Gastrocnemius medialis (tissue), 4 donors: ENCODE results near the gene GRIFIN. TPM values are rescaled to one million over a fixed set of nuclear protein-coding genes. Genes with fewer than 3 reads are reported as not detected.

ENCODE experiments used
- ATAC-seq, 2 donors: fragments of 150-250 bp; one replicate each; pipeline ENCODE4 v1.9.1; 2016
- DNase-seq, 2 donors: peaks; one replicate each; pipeline ENCODE4 v3.0.0-alpha.2; 2019
- H3K27ac ChIP-seq, 4 donors: fragments of 200-600 bp; sonication (generic); 1 replicate in 1 of 4; 2 replicates in 3 of 4; pipeline ENCODE4 v1.5.1; 2016 to 2018; ENCODE audit warnings: mild to moderate bottlenecking in 2 of 4, moderate library complexity in 1 of 4
- H3K27me3 ChIP-seq, 3 donors: fragments of 200-600 bp; sonication (generic) in 2 of 3; 1 replicate in 1 of 3; 2 replicates in 2 of 3; pipeline versions ENCODE4 v1.5.1 to v1.6.0; 2016 to 2019; ENCODE audit warnings: mild to moderate bottlenecking in 1 of 3, moderate library complexity in 1 of 3
- H3K36me3 ChIP-seq, 2 donors: fragments of 200-600 bp; sonication (generic) in 1 of 2; one replicate each; pipeline ENCODE4 v1.5.1; 2017 to 2018
- H3K4me1 ChIP-seq, 2 donors: fragments of 200-600 bp; sonication (generic) in 1 of 2; one replicate each; pipeline ENCODE4 v1.5.1; 2016 to 2017; ENCODE audit warnings: mild to moderate bottlenecking in 2 of 2
- H3K4me3 ChIP-seq, 4 donors: fragments of 200-600 bp; sonication (generic) in 3 of 4; 1 replicate in 1 of 4; 2 replicates in 3 of 4; pipeline ENCODE4 v1.5.1; 2016 to 2019; ENCODE audit warnings: mild to moderate bottlenecking in 2 of 4
- H3K9me3 ChIP-seq, 3 donors: fragments of 200-600 bp; sonication (generic) in 2 of 3; 1 replicate in 1 of 3; 2 replicates in 2 of 3; pipeline ENCODE4 v1.5.1; 2016 to 2019
- POLR2A ChIP-seq, 2 donors: fragments of 450-650 bp; IDR thresholded peaks; one replicate each; pipeline ENCODE4 v1.6.1; 2017; ENCODE audit warnings: antibody characterized with exemption in 2 of 2, mild to moderate bottlenecking in 2 of 2, moderate library complexity in 2 of 2
- in situ Hi-C, 4 donors: fragments of 200-750 bp; cut with MboI; loops; one replicate each; pipeline versions ENCODE4 v1.15.0 to v1.8.0; 2017; ENCODE audit warnings: low sequenced_read_pairs in 4 of 4
- intact Hi-C: fragments of 100-400 bp; cut with DNase I; formaldehyde crosslinking; loops from one replicate; pipeline ENCODE4 v1.15.1; 2023; ENCODE audit warnings: low total_unique reads
- total RNA-seq, 4 donors: library from RNA; depleted of rRNA; stranded (reverse); fragments of >200 nt; gene quantifications; one replicate each; pipeline versions ENCODE4 v1.1.0 to v1.2.3, GENCODE V29; 2016
- TF ChIP-seq, protein P1 (sequence below), 5 experiments: fragments of 450-650 bp in 3 of 5; fragments of 200-600 bp in 2 of 5; sonication (generic) in 2 of 5; IDR thresholded peaks in 4 of 5; conservative IDR thresholded peaks in 1 of 5; 1 replicate in 4 of 5; 2 replicates in 1 of 5; pipeline ENCODE4 v1.5.1; 2016 to 2019; ENCODE audit warnings: antibody characterized with exemption in 5 of 5, mild to moderate bottlenecking in 3 of 5, moderate library complexity in 3 of 5

The GRIFIN gene, protein sequence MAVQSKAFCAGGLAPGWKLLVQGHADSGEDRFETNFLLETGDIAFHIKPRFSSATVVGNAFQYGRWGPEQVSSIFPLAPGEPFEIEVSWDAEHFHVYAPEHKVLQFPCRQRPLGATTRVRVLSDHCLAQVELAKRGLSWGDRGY
- total RNA-seq, result not detected

DNA sequence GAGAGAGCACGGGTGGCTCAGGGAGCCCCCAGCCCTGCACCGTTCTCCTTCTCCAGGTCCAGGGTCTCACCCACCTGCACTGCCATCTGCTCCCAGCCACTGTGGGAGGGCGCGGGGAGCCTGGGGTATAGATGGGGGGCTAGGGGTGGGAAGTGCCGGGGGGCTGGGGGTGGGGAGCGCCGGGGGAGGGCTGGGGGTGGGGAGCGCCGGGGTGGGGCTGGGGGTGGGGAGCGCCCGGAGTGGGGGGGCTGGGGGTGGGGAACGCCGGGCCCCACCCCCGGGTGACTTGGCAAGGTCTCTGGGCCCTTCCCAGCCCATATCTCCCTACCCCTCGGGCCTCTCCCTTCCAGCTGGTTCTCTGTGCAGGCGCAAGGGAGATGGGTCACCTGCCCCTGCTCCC is at the start of gene GRIFIN:
Gene GRIFIN, minus strand, starts transcription at position 101 of the 400 bp plus-strand sequence. Its CDS starts 15 bp downstream, at position 86.
- ATAC-seq (no peak), DNase-seq (no peak)
- H3K27me3 ChIP-seq, result peaks cover 34 to 50% (median 35%) of the 10 kb centered on the region in 3 donors
- no peak within 1 kb of the TSS for H3K4me3 ChIP-seq
- intact Hi-C loops, result loop anchor here (5.0 kb wide), 2 partner anchors 81 to 206 kb away; partner anchors contain the start of genes BRAT1 and IQCE
- H3K36me3 ChIP-seq, result no peaks in the 10 kb centered on the region
- H3K27ac ChIP-seq, result no peak within 1 kb of the TSS
- in situ Hi-C loops, result no loop called here
- no peaks in the 10 kb centered on the region for H3K9me3 ChIP-seq
- peaks cover 13 to 14% of the 10 kb centered on the region in 2 donors for H3K4me1 ChIP-seq
- TF ChIP-seq, protein P1, sequence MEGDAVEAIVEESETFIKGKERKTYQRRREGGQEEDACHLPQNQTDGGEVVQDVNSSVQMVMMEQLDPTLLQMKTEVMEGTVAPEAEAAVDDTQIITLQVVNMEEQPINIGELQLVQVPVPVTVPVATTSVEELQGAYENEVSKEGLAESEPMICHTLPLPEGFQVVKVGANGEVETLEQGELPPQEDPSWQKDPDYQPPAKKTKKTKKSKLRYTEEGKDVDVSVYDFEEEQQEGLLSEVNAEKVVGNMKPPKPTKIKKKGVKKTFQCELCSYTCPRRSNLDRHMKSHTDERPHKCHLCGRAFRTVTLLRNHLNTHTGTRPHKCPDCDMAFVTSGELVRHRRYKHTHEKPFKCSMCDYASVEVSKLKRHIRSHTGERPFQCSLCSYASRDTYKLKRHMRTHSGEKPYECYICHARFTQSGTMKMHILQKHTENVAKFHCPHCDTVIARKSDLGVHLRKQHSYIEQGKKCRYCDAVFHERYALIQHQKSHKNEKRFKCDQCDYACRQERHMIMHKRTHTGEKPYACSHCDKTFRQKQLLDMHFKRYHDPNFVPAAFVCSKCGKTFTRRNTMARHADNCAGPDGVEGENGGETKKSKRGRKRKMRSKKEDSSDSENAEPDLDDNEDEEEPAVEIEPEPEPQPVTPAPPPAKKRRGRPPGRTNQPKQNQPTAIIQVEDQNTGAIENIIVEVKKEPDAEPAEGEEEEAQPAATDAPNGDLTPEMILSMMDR (IDR thresholded peaks at IDR 0.05 in 4 of 5, conservative IDR thresholded peaks at IDR 0.05 in 1 of 5), result no peak
- no peak for TF ChIP-seq POLR2A (IDR thresholded peaks at IDR 0.05)

DNA sequence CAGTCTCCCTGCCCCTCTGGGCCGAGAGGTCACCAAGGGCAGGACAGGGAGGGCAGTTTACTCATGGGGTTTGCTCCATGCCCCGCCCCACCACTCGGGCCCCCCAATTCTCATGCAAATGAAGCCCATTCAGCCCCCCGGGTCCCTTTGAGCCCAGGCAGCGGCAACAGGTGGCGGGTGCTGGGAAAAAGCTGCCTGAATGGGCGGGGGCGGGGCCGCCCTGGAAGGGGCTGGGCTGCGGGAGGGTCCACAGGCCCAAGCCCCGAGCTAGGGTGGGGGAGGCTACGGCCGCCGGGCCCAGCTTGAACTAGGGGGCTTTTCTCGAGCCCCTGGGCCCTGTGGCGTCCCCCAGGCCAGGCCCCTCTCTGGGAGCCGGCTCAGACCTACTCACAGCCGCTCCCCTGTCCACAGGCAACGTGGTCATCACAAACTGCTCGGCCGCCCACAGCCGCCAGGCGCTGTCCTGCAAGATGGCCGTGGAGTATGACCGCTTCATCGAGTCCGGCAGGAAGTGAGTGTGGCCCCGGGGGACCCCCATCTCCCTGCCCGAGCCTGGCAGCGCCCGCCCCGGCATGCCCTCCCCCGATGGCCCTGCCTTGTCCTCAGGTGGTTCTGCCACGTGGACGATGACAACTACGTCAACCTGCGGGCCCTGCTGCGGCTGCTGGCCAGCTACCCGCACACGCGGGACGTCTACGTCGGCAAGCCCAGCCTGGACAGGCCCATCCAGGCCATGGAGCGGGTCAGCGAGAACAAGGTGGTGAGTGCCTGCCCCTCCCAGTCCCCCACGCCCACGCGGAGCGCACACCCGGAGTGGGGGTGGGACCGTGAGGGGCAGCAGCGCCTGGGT is 48.8 kb upstream of the GRIFIN start:
- H3K9me3 ChIP-seq, result no peaks in the 10 kb centered on the region
- intact Hi-C loops, result no loop called here
- no peak for TF ChIP-seq POLR2A (IDR thresholded peaks at IDR 0.05)
- TF ChIP-seq, protein P1 (IDR thresholded peaks at IDR 0.05 in 4 of 5, conservative IDR thresholded peaks at IDR 0.05 in 1 of 5), result no peak
- no peak for DNase-seq
- H3K27ac ChIP-seq, result no peak overlapping the region
- H3K4me3 ChIP-seq, result no peak overlapping the region
- H3K4me1 ChIP-seq, result peaks cover 0 to 28% of the 10 kb centered on the region in 2 donors
- H3K36me3 ChIP-seq, result no peaks in the 10 kb centered on the region
- no peak for ATAC-seq
- in situ Hi-C loops, result no loop called here
- H3K27me3 ChIP-seq, result peaks cover 26 to 39% (median 33%) of the 10 kb centered on the region in 3 donors

DNA sequence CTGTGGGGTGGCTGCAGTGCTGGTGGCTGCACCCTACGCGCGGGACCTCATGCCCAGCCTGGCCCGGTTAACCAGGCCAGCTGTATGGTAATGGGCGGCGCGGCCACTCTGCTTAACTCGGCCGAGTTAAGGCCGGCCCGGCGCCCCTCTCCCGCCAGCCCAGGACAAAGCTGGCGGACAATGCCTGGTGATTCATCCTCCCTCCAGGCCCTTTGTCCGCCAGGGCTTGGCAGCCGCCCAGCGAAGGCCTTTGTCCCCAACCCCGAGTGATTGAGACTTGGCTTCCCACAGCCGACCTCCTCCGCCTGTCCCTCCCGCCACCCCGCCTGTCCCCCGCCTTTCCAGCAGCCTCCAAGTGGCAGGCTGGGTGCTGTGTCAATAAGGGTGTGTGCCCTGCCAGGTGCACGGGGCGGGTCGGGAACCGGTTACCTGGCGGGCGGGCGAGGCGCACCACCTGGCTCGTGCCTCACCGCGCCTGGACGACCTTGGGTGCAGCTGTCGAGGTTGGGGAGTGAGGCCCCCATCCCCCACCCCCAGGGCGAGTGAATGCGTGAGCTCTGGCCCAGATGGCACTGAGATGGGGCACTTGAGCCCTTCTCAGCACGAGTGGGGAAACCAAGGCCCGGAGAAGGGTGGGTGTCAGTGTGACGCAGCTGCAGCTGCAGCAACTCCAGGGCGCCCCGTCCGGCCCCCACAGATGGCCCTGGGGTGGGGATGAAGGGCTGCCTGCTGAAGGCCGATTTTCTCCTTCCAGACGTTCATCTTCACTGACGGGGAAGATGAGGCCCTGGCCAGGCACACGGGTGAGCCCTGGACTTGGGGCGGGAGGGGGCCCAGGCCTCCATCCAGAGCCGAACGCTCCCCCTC is 48.0 kb upstream of the GRIFIN start:
- Histone ChIP-seq H3K27ac (peak overlapping the region in 3 of 4 donors; percentile 13 to 28 (median 24)), H3K36me3 (no peaks in the 10 kb centered on the region), H3K9me3 (no peaks in the 10 kb centered on the region), H3K4me1 (peaks cover 0 to 28% of the 10 kb centered on the region in 2 donors), H3K4me3 (peak overlapping the region in 1 of 4 donors; percentile 1), H3K27me3 (peaks cover 26 to 39% (median 33%) of the 10 kb centered on the region in 3 donors)
- TF ChIP-seq, protein P1 (IDR thresholded peaks at IDR 0.05 in 4 of 5, conservative IDR thresholded peaks at IDR 0.05 in 1 of 5), result no peak
- no peak for TF ChIP-seq POLR2A (IDR thresholded peaks at IDR 0.05)
- in situ Hi-C loops (no loop called here), intact Hi-C loops (no loop called here)
- DNase-seq (peak in 1 of 2 donors; percentile 58), ATAC-seq (peak in 1 of 2 donors; percentile 29)

DNA sequence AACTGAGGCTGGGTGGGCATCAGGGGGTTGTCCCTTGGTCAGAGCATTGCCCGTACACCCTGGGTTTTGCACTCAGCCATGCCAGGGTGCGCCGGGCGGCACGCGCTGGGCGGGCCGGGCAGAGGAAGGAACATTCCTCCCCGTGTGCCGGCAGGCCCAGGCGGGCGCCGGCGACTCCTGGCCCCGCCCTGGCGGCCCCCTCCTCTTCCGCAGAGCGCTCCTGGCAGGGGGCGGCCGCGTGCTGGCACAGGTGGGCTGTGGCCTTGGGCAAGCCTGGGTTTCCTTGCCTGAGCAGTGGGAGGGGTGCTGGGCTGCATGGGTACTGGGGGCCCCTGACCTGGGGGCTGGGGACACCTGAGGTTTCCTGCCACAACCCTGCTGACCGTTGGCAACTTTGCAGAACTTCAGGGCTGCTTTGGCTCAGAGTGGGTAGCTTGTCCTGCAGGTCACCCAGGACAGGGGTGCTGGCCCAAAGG is 47.3 kb upstream of the GRIFIN start:
- in situ Hi-C loops, result no loop called here
- intact Hi-C loops, result no loop called here

More for the DNA sequence above, 47.3 kb upstream of the GRIFIN start:
- Histone ChIP-seq H3K27ac (peak overlapping the region in 3 of 4 donors; percentile 11 to 28 (median 24)), H3K4me3 (peak overlapping the region in 2 of 4 donors; percentile 1 to 49), H3K9me3 (no peaks in the 10 kb centered on the region), H3K4me1 (peaks cover 0 to 28% of the 10 kb centered on the region in 2 donors), H3K36me3 (no peaks in the 10 kb centered on the region), H3K27me3 (peaks cover 26 to 39% (median 33%) of the 10 kb centered on the region in 3 donors)
- ATAC-seq, result no peak
- TF ChIP-seq POLR2A (IDR thresholded peaks at IDR 0.05), result no peak
- TF ChIP-seq, protein P1 (IDR thresholded peaks at IDR 0.05 in 4 of 5, conservative IDR thresholded peaks at IDR 0.05 in 1 of 5), result no peak
- no peak for DNase-seq
